DND-41 (cell line): ENCODE results near the gene ST7.

Experiments
- ATAC-seq: fragments of 200-7000 bp; cut with Tn5 transposase; 3 replicates; pipeline ENCODE4 v1.9.1; 2021; ENCODE audit warnings: low read depth; ENCODE audit not compliant: insufficient read depth
- DNase-seq: peaks from one replicate; pipeline ENCODE4 v3.0.0-alpha.2; 2020
- H2AFZ ChIP-seq: 2 replicates; pipeline ENCODE4 v1.6.0; 2012; ENCODE audit warnings: low read depth, low read length
- H3K27ac ChIP-seq: 2 replicates; pipeline ENCODE4 v1.5.1; 2012; ENCODE audit warnings: low read length, inconsistent platforms
- H3K27me3 ChIP-seq: fragments of 200-600 bp; sonication (generic); 2 replicates; pipeline ENCODE4 v1.6.0; 2012; ENCODE audit warnings: low read length, mild to moderate bottlenecking, inconsistent platforms; ENCODE audit not compliant: insufficient read depth, poor library complexity
- H3K36me3 ChIP-seq: 2 replicates; pipeline ENCODE4 v1.5.1; 2012; ENCODE audit warnings: low read length, inconsistent platforms; ENCODE audit not compliant: insufficient read depth
- H3K4me1 ChIP-seq: 2 replicates; pipeline ENCODE4 v1.5.1; 2012; ENCODE audit warnings: mild to moderate bottlenecking, low read length; ENCODE audit not compliant: insufficient read depth
- H3K4me2 ChIP-seq: 2 replicates; pipeline ENCODE4 v1.6.0; 2012; ENCODE audit warnings: mild to moderate bottlenecking, moderate library complexity, low read length, inconsistent platforms; ENCODE audit not compliant: insufficient read depth
- H3K4me3 ChIP-seq, 2 experiments: fragments of 200-600 bp in 1 of 2; shearing (Covaris generic) in 1 of 2; 2 replicates each; pipeline ENCODE4 v1.5.1; 2012 to 2016; ENCODE audit warnings: inconsistent platforms in 2 of 2, low read length in 2 of 2, mild to moderate bottlenecking in 2 of 2, low read depth in 1 of 2, moderate library complexity in 1 of 2
- H3K79me2 ChIP-seq: 2 replicates; pipeline ENCODE4 v1.6.0; 2012; ENCODE audit warnings: low read length, inconsistent platforms; ENCODE audit not compliant: insufficient read depth
- H3K9ac ChIP-seq: 2 replicates; pipeline ENCODE4 v1.6.0; 2012; ENCODE audit warnings: low read depth, mild to moderate bottlenecking, inconsistent platforms, low read length, moderate library complexity
- H3K9me3 ChIP-seq: 2 replicates; pipeline ENCODE4 v1.5.1; 2012; ENCODE audit warnings: low read length, moderate library complexity, mild to moderate bottlenecking, inconsistent platforms; ENCODE audit not compliant: insufficient read depth, severe bottlenecking
- H4K20me1 ChIP-seq: 2 replicates; pipeline ENCODE4 v1.6.0; 2012; ENCODE audit warnings: low read length; ENCODE audit not compliant: insufficient read depth
- CTCF ChIP-seq: IDR thresholded peaks from 2 replicates; pipeline ENCODE4 v1.5.1; 2012; ENCODE audit warnings: borderline replicate concordance, low read length, moderate library complexity, mild to moderate bottlenecking; ENCODE audit not compliant: poor library complexity, severe bottlenecking; ENCODE audit errors: extremely low read depth
- EZH2 ChIP-seq: IDR thresholded peaks from 3 replicates; pipeline ENCODE4 v1.6.1; 2012; ENCODE audit warnings: borderline replicate concordance, low read depth, mild to moderate bottlenecking, moderate library complexity, low read length, inconsistent platforms; ENCODE audit not compliant: severe bottlenecking

Gene ST7

DNA sequence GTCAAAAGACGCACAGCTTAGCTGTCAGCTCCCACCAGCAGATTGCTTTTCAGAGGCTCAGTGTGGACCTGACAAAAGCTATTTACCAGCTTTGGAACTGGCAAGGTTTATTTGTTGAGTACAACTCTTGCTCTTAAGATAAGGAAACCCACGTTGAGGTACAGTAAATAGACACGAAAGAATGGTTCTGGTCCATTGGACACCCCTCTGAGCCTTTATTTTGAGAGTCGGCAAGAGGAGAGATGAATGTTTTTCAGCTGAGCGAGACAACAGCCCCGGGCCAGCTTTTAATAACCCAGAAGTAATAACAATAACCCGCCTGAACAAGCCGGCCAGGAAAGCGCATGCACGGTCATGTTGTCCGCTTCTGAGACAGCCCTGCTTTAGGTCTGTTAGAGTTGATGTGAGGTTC, 320.5 kb downstream of the ST7 start:
- no peak overlapping the region for H3K27ac ChIP-seq
- H3K4me2 ChIP-seq, result no peak overlapping the region
- no peak overlapping the region for H3K4me3 ChIP-seq
- peaks cover 18% of the 10 kb centered on the region for H3K27me3 ChIP-seq
- H4K20me1 ChIP-seq, result no peaks in the 10 kb centered on the region
- no peaks in the 10 kb centered on the region for H3K9me3 ChIP-seq
- no peak overlapping the region for H2AFZ ChIP-seq
- H3K4me1 ChIP-seq, result no peaks in the 10 kb centered on the region
- ATAC-seq, result no peak
- DNase-seq, result no peak
- H3K79me2 ChIP-seq, result no peaks in the 10 kb centered on the region
- H3K9ac ChIP-seq, result no peak overlapping the region
- TF ChIP-seq CTCF (no peak), EZH2 (no peak)
- no peaks in the 10 kb centered on the region for H3K36me3 ChIP-seq

DNA sequence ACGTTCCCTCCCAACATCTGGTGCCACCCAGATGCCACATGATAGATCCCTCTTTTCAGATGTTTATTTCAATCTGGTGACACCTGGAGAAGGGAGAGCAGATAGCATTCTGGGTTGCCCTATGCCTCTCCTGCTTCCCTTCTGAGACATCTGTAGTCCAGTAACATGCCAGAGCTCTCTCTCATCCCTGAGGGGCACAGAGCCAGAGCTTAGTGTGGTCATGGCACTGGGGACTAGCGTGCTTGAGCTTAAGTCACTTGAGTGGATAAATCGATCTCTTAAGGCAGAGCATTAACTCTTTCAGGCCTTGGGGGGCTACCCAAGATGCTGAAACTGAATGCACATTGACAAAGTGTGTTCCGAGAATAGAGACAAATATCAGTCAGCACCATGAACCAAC, 321.6 kb downstream of the ST7 start:
- Histone ChIP-seq H2AFZ (no peak overlapping the region), H3K9ac (no peak overlapping the region), H3K27me3 (peaks cover 18% of the 10 kb centered on the region), H3K9me3 (no peaks in the 10 kb centered on the region), H3K27ac (no peak overlapping the region), H3K79me2 (no peaks in the 10 kb centered on the region), H3K4me1 (no peaks in the 10 kb centered on the region), H3K4me2 (no peak overlapping the region), H3K4me3 (no peak overlapping the region), H4K20me1 (no peaks in the 10 kb centered on the region), H3K36me3 (no peaks in the 10 kb centered on the region)
- DNase-seq (no peak), ATAC-seq (no peak)
- TF ChIP-seq EZH2 (no peak), CTCF (no peak)

- no peak overlapping the region for H3K9ac ChIP-seq
- H3K4me3 ChIP-seq, result no peak overlapping the region
These were observed 324.3 kb downstream of the ST7 start for GRCh38 chr7:117277576-117277975.

More at GRCh38 chr7:117277576-117277975, 324.3 kb downstream of the ST7 start:
- Histone ChIP-seq H3K27ac (no peak overlapping the region), H3K27me3 (peaks cover 7% of the 10 kb centered on the region), H3K4me2 (no peak overlapping the region), H3K4me1 (no peaks in the 10 kb centered on the region), H3K79me2 (no peaks in the 10 kb centered on the region), H3K36me3 (no peaks in the 10 kb centered on the region), H3K9me3 (no peaks in the 10 kb centered on the region), H4K20me1 (no peaks in the 10 kb centered on the region), H2AFZ (no peak overlapping the region)
- ATAC-seq (no peak), DNase-seq (no peak)
- TF ChIP-seq CTCF, result no peak
- no peak for TF ChIP-seq EZH2
